ENCODE results near the gene GAS5.
A peak's percentile ranks its signal among the peaks of the same experiment; 100 is the strongest.

Gene GAS5

GRCh38 chr1:173867753-173868265 lies at the start of gene GAS5:
Gene GAS5 (minus strand): TSS chr1:173867989.
- peak within 1 kb of the TSS; percentile 91 to 94 for H3K4me3 ChIP-seq (replicated peaks in 1 of 2; ENCODE audit: low read depth in 2 of 2, low read length in 2 of 2)
- no peak for TF ChIP-seq CTCF (IDR thresholded peaks at IDR 0.05; ENCODE audit: low read depth, low read length)
- DNase-seq (ENCODE audit: low read depth in 2 of 2), result peak; percentile 100

- DNase-seq (ENCODE audit: low read depth in 2 of 2), result no peak
- no peak for TF ChIP-seq CTCF (IDR thresholded peaks at IDR 0.05; ENCODE audit: low read depth, low read length)
- no peak within 1 kb of the TSS for H3K4me3 ChIP-seq (replicated peaks in 1 of 2; ENCODE audit: low read depth in 2 of 2, low read length in 2 of 2)
Measured at GRCh38 chr1:173917149-173917548, 49.4 kb upstream of the GAS5 start, which contains the start of gene SERPINC1. Gene SERPINC1 (minus strand): TSS chr1:173917327. CDS start chr1:173917259, 68 bp downstream.

GRCh38 chr1:173916667-173917066 lies 48.9 kb upstream of the GAS5 start:
- no peak for TF ChIP-seq CTCF (IDR thresholded peaks at IDR 0.05; ENCODE audit: low read depth, low read length)
- no peak overlapping the region for H3K4me3 ChIP-seq (replicated peaks in 1 of 2; ENCODE audit: low read depth in 2 of 2, low read length in 2 of 2)
- DNase-seq (ENCODE audit: low read depth in 2 of 2), result no peak

GRCh38 chr1:173915596-173915995 lies 47.8 kb upstream of the GAS5 start:
- DNase-seq (ENCODE audit: low read depth in 2 of 2), result no peak
- TF ChIP-seq CTCF (IDR thresholded peaks at IDR 0.05; ENCODE audit: low read depth, low read length), result no peak
- H3K4me3 ChIP-seq (replicated peaks in 1 of 2; ENCODE audit: low read depth in 2 of 2, low read length in 2 of 2), result no peak overlapping the region

GRCh38 chr1:173914366-173914871 lies 46.6 kb upstream of the GAS5 start:
- peak; percentile 21 to 52 for DNase-seq (ENCODE audit: low read depth in 2 of 2)
- H3K4me3 ChIP-seq (replicated peaks in 1 of 2; ENCODE audit: low read depth in 2 of 2, low read length in 2 of 2), result no peak overlapping the region
- TF ChIP-seq CTCF (IDR thresholded peaks at IDR 0.05; ENCODE audit: low read depth, low read length), result peak; percentile 65

- TF ChIP-seq CTCF (IDR thresholded peaks at IDR 0.05; ENCODE audit: low read depth, low read length), result no peak
- DNase-seq (ENCODE audit: low read depth in 2 of 2), result no peak
Measured at GRCh38 chr1:173913111-173913510, 45.3 kb upstream of the GAS5 start.

More at GRCh38 chr1:173913111-173913510, 45.3 kb upstream of the GAS5 start:
- no peak overlapping the region for H3K4me3 ChIP-seq (replicated peaks in 1 of 2; ENCODE audit: low read depth in 2 of 2, low read length in 2 of 2)
